ENCODE data around the gene SLC6A6.

Gene SLC6A6

DNA sequence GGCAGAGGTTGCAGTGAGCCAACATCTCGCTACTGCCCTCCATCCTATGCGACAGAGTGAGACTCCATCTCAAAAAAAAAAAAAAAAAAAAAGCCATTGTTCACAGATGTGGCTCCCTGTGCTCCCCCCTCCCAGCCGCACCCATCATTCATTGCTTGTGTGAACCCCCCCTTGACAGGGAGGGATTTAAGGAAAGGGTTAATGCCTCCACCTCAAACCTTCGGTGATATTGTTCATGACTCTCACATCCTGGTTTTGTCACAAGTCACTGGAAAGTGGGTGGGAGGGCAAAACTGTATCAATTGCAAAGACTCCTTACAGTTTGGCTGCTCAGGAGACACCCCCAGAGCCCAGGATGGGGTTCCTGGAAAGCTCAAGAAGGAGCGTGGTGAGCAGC lies 7.7 kb downstream of the SLC6A6 start:
- no peaks in the 10 kb centered on the region for H4K20me1 ChIP-seq (ENCODE audit: insufficient read depth, low read length)
- H2AFZ ChIP-seq (ENCODE audit: low read length) = no peak overlapping the region
- no peaks in the 10 kb centered on the region for H3F3A ChIP-seq (ENCODE audit: insufficient read depth, low read length)
- no peaks in the 10 kb centered on the region for H3K27me3 ChIP-seq (replicated peaks; ENCODE audit: insufficient read depth, low read length)
- no peaks in the 10 kb centered on the region for H3K36me3 ChIP-seq (replicated peaks; ENCODE audit: insufficient read depth, low read length)
- no peak overlapping the region for H3K4me3 ChIP-seq (ENCODE audit: low read length)
- TF ChIP-seq EZH2phosphoT487 (IDR thresholded peaks at IDR 0.05; ENCODE audit: low read length) = no peak
- TF ChIP-seq, protein P1, sequence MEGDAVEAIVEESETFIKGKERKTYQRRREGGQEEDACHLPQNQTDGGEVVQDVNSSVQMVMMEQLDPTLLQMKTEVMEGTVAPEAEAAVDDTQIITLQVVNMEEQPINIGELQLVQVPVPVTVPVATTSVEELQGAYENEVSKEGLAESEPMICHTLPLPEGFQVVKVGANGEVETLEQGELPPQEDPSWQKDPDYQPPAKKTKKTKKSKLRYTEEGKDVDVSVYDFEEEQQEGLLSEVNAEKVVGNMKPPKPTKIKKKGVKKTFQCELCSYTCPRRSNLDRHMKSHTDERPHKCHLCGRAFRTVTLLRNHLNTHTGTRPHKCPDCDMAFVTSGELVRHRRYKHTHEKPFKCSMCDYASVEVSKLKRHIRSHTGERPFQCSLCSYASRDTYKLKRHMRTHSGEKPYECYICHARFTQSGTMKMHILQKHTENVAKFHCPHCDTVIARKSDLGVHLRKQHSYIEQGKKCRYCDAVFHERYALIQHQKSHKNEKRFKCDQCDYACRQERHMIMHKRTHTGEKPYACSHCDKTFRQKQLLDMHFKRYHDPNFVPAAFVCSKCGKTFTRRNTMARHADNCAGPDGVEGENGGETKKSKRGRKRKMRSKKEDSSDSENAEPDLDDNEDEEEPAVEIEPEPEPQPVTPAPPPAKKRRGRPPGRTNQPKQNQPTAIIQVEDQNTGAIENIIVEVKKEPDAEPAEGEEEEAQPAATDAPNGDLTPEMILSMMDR (IDR thresholded peaks at IDR 0.05; ENCODE audit: low read length) = no peak
- TF ChIP-seq EZH2 (optimal IDR thresholded peaks at IDR 0.05; ENCODE audit: low read depth, low read length) = no peak
- no peak overlapping the region for H3K9ac ChIP-seq (ENCODE audit: low read length)
- no peak overlapping the region for H3K27ac ChIP-seq (ENCODE audit: low read length)
- no peak overlapping the region for H3K4me2 ChIP-seq (ENCODE audit: low read depth, low read length)
- no peaks in the 10 kb centered on the region for H3K4me1 ChIP-seq (ENCODE audit: low read length)
- no peaks in the 10 kb centered on the region for H3K9me2 ChIP-seq (replicated peaks; ENCODE audit: insufficient read depth, low read length)
- H3K9me3 ChIP-seq (replicated peaks; ENCODE audit: insufficient read depth, low read length) = no peaks in the 10 kb centered on the region
- peaks cover 17% of the 10 kb centered on the region for H3K79me2 ChIP-seq (ENCODE audit: low read length)
- DNase-seq = no peak

DNA sequence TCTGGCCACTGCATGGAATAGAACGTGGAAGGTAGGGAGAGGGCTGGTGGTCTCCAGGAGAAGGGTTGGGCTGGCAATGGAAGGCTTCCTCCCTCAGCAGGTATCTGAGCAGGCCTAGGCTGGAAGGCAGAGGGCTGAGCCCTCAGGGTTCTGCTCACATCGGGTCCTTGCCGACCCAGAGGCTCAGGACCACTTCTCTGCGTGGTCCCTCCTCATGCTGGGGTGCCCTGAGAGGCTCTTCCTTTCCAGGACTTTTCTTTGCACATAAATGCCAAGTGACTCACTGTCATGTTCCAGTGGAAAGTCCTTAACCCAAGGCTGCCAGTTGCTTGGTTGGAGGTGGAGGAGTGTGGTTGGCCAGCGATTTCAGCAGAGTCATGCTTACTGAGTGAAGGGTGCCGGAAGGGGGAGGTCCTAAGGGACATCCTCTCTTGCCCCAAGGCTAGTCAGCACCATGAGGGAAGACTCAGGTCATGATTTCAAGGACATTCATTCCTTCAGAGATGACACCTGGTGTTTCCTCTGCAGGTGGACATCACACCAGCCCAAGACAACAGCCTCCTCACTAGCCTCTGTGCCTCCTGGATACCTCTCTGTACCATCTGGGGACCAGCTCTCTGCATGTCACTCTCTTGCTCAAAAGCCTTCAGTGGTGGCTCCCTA lies 8.2 kb downstream of the SLC6A6 start:
- Histone ChIP-seq H3K4me1 (ENCODE audit: low read length) (no peaks in the 10 kb centered on the region), H3K27me3 (replicated peaks; ENCODE audit: insufficient read depth, low read length) (no peaks in the 10 kb centered on the region), H3K4me3 (ENCODE audit: low read length) (no peak overlapping the region), H3K4me2 (ENCODE audit: low read depth, low read length) (no peak overlapping the region), H2AFZ (ENCODE audit: low read length) (no peak overlapping the region), H3K9ac (ENCODE audit: low read length) (no peak overlapping the region), H3K9me2 (replicated peaks; ENCODE audit: insufficient read depth, low read length) (no peaks in the 10 kb centered on the region), H3K36me3 (replicated peaks; ENCODE audit: insufficient read depth, low read length) (no peaks in the 10 kb centered on the region), H3K79me2 (ENCODE audit: low read length) (peaks cover 12% of the 10 kb centered on the region), H3K9me3 (replicated peaks; ENCODE audit: insufficient read depth, low read length) (no peaks in the 10 kb centered on the region), H3F3A (ENCODE audit: insufficient read depth, low read length) (no peaks in the 10 kb centered on the region), H3K27ac (ENCODE audit: low read length) (no peak overlapping the region), H4K20me1 (ENCODE audit: insufficient read depth, low read length) (no peaks in the 10 kb centered on the region)
- DNase-seq = no peak
- TF ChIP-seq EZH2 (optimal IDR thresholded peaks at IDR 0.05; ENCODE audit: low read depth, low read length) (no peak), EZH2phosphoT487 (IDR thresholded peaks at IDR 0.05; ENCODE audit: low read length) (no peak)
- TF ChIP-seq, protein P1 (IDR thresholded peaks at IDR 0.05; ENCODE audit: low read length) = no peak

DNA sequence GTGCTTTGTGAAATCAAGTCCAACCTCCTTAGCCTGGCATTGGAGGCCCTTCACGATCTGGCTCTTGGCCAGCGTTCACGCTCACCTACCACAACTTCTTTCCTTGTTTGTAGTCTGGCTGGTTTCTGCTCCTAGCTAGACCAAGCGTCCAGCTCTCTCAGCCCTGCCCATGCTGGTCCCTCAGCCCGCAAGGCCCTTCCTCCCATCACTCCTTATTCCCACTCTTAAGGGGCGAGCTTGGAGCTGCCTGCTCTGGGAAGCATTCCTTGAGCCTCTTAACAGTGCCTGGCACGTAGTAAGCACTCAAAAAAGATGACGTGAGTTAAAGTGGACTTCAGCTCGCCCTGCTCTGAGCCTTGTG lies 8.7 kb downstream of the SLC6A6 start:
- peaks cover 6% of the 10 kb centered on the region for H3K79me2 ChIP-seq (ENCODE audit: low read length)
- H3K9me2 ChIP-seq (replicated peaks; ENCODE audit: insufficient read depth, low read length) = no peaks in the 10 kb centered on the region
- H2AFZ ChIP-seq (ENCODE audit: low read length) = no peak overlapping the region
- no peaks in the 10 kb centered on the region for H3K27me3 ChIP-seq (replicated peaks; ENCODE audit: insufficient read depth, low read length)
- H3K4me3 ChIP-seq (ENCODE audit: low read length) = no peak overlapping the region
- H3K27ac ChIP-seq (ENCODE audit: low read length) = no peak overlapping the region
- no peaks in the 10 kb centered on the region for H4K20me1 ChIP-seq (ENCODE audit: insufficient read depth, low read length)
- H3F3A ChIP-seq (ENCODE audit: insufficient read depth, low read length) = no peaks in the 10 kb centered on the region
- H3K9me3 ChIP-seq (replicated peaks; ENCODE audit: insufficient read depth, low read length) = no peaks in the 10 kb centered on the region
- no peak overlapping the region for H3K9ac ChIP-seq (ENCODE audit: low read length)
- H3K36me3 ChIP-seq (replicated peaks; ENCODE audit: insufficient read depth, low read length) = no peaks in the 10 kb centered on the region
- H3K4me1 ChIP-seq (ENCODE audit: low read length) = no peaks in the 10 kb centered on the region
- TF ChIP-seq, protein P1 (IDR thresholded peaks at IDR 0.05; ENCODE audit: low read length) = no peak
- TF ChIP-seq EZH2phosphoT487 (IDR thresholded peaks at IDR 0.05; ENCODE audit: low read length) = no peak
- TF ChIP-seq EZH2 (optimal IDR thresholded peaks at IDR 0.05; ENCODE audit: low read depth, low read length) = no peak
- no peak overlapping the region for H3K4me2 ChIP-seq (ENCODE audit: low read depth, low read length)
- DNase-seq = no peak
